Activated CD8-positive, alpha-beta T cell treated with anti-CD3 and anti-CD28 coated beads for 36 hours (primary cell): Measurements from ENCODE around the gene MLLT1. TPM values are rescaled to one million over a fixed set of nuclear protein-coding genes. Genes with fewer than 3 reads are reported as not detected.

Experiments used
- ATAC-seq: fragments of 200-7000 bp; cut with Tn5 transposase; one replicate; pipeline ENCODE4 v1.10.0; 2021; ENCODE audit warnings: mild to moderate bottlenecking, moderate library complexity
- CTCF ChIA-PET: fragments of 350-600 bp; sonication (Branson Sonifier 250); formaldehyde crosslinking; loops from one replicate; lab custom pipeline; 2021; ENCODE audit warnings: antibody characterized with exemption; lab: Charles Lee
- POLR2A ChIA-PET: fragments of 350-600 bp; sonication (Branson Sonifier 250); formaldehyde crosslinking; loops from one replicate; lab custom pipeline; 2021; ENCODE audit warnings: antibody characterized with exemption; lab: Charles Lee
- DNase-seq: peaks from one replicate; pipeline ENCODE4 v3.0.0-alpha.2; 2020
- H3K27ac Mint-ChIP-seq: one replicate; pipeline ENCODE4 v1.8.0; 2021; ENCODE audit warnings: mild to moderate bottlenecking, mixed read lengths
- H3K27me3 Mint-ChIP-seq: one replicate; pipeline ENCODE4 v1.8.0; 2021; ENCODE audit warnings: mixed read lengths
- H3K36me3 Mint-ChIP-seq: one replicate; pipeline ENCODE4 v1.8.0; 2021; ENCODE audit warnings: low read depth, mixed read lengths
- H3K4me1 Mint-ChIP-seq: one replicate; pipeline ENCODE4 v1.8.0; 2021; ENCODE audit warnings: low read depth, mixed read lengths
- H3K4me3 Mint-ChIP-seq: one replicate; pipeline ENCODE4 v1.8.0; 2021; ENCODE audit warnings: mild to moderate bottlenecking, moderate library complexity, mixed read lengths
- H3K9me3 Mint-ChIP-seq: one replicate; pipeline ENCODE4 v1.8.0; 2021; ENCODE audit warnings: mixed read lengths
- CTCF ChIP-seq: fragments of 200-600 bp; IDR thresholded peaks from one replicate; pipeline ENCODE4 v1.8.0; 2022; ENCODE audit warnings: antibody characterized with exemption, mild to moderate bottlenecking
- intact Hi-C: fragments of 100-400 bp; cut with micrococcal nuclease; formaldehyde crosslinking; loops from one replicate; pipeline ENCODE4 v1.10.0; 2022
- total RNA-seq, 2 experiments: library from RNA; stranded (reverse); gene quantifications; one replicate each; pipeline ENCODE4 v1.2.3, GENCODE V29; 2021

MLLT1 gene
- total RNA-seq, 2 experiments from 2014 or later = 41.4 to 44.6 TPM

DNA sequence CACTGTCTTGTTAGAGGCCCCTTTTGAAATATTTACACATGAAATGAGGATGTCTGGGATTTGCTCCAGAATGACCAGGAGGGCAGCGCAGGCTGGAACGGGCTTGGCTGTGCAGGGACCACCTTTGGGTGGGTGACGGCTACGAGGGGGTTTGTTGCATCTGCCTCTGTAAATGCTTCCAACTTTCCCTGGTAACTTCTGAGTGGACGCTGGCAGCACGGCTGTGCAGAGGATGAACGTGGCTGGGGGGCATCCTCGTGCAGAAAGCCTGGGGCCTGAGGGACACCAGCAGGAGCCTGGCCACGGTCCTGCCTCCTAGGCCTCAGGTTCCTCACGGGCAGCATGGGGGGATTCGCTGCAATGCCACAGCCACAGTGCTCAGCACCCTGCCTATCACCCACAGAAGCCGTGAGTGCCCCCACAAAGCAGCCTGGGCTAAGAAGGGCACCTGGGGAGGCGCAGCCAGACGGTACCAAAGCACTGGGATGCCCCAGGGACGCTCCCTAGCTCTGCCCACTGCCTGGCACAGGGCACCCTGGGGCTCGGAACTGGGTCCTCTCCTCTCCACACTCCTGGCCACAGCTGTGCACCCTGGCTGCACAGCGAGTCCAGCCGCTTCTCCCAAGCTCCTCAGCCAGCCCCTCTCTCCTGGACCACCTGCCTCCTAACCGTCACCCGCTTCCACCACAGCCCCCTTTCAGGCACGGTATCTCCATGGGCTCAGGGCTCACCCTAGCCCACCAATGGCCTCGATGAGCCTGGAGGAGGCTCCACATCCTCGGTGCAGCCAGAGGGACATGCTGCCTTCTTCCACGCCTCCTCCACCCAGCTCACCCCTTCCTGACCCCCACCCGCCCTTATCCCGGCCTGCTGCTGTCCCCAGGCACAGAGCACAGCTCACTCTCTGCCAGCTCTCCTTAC is 44.5 kb downstream of the MLLT1 start:
- Mint-ChIP-seq H3K27me3 (no peaks in the 10 kb centered on the region), H3K9me3 (no peaks in the 10 kb centered on the region), H3K4me1 (peaks cover 47% of the 10 kb centered on the region), H3K27ac (no peak overlapping the region), H3K4me3 (no peak overlapping the region), H3K36me3 (peaks cover 6% of the 10 kb centered on the region)
- CTCF ChIA-PET = no interaction called here
- no peak for DNase-seq
- no peak for ATAC-seq
- POLR2A ChIA-PET = interaction anchor here (0.6 kb wide), 1 partner anchor 657 kb away, joined by 3 read pairs; no protein-coding TSS in a partner anchor
- intact Hi-C loops = no loop called here
- no peak for TF ChIP-seq CTCF

- DNase-seq (no peak), ATAC-seq (no peak)
- ChIA-PET POLR2A (no interaction called here), CTCF (interaction anchor here (1.1 kb wide), 1 partner anchor 66 kb away, joined by 5 read pairs; no protein-coding TSS in a partner anchor)
- Mint-ChIP-seq H3K4me1 (peaks cover 44% of the 10 kb centered on the region), H3K36me3 (peaks cover 7% of the 10 kb centered on the region), H3K9me3 (no peaks in the 10 kb centered on the region), H3K27ac (no peak overlapping the region), H3K27me3 (no peaks in the 10 kb centered on the region), H3K4me3 (no peak overlapping the region)
- intact Hi-C loops = no loop called here
- no peak for TF ChIP-seq CTCF
Observed at GRCh38 chr19:6234527-6234926, 45.2 kb downstream of the MLLT1 start.

DNA sequence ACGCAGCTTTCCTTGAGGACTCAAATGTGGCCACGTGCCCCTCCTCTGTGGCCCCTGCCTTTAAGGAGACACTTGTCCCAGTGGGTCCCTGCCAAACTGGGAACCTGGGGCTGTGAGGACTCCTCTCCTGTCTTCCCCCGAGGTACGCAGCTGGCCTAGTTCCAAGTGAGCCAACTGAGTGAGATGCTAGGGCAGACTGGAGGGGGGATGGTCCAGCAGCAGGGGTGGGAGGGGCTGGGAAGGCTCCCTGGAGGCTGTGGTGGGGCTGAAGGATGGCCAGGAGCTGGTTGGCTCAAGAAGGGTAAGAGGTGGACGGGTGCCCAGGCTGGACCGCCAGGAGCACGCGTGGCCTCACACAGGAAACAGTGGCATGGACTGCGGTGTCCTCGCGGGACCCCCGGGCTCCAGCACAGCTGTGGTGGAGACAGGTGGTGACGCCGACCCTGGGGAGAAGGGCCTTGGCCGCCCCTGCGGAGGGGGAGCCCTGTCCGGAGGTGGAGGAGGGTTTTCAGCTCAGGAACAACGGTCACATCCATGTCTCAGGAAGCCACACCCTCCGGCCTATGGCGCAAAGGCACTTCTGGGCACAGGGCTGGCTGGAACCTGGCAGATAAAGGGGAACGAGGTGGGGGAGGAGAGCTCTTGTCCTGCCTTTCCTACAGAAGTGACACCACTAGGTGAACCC is 45.8 kb downstream of the MLLT1 start:
- POLR2A ChIA-PET = no interaction called here
- no peak for DNase-seq
- Mint-ChIP-seq H3K36me3 (peaks cover 8% of the 10 kb centered on the region), H3K4me1 (peaks cover 40% of the 10 kb centered on the region), H3K4me3 (no peak overlapping the region), H3K27ac (no peak overlapping the region), H3K27me3 (no peaks in the 10 kb centered on the region), H3K9me3 (no peaks in the 10 kb centered on the region)
- TF ChIP-seq CTCF = no peak
- ATAC-seq = no peak
- CTCF ChIA-PET = interaction anchor here (1.1 kb wide), 1 partner anchor 66 kb away, joined by 5 read pairs; no protein-coding TSS in a partner anchor
- intact Hi-C loops = no loop called here

- POLR2A ChIA-PET = no interaction called here
- ATAC-seq (no peak), DNase-seq (no peak)
- peaks cover 34% of the 10 kb centered on the region for H3K4me1 Mint-ChIP-seq
- intact Hi-C loops = no loop called here
- H3K27me3 Mint-ChIP-seq = no peaks in the 10 kb centered on the region
- peaks cover 8% of the 10 kb centered on the region for H3K36me3 Mint-ChIP-seq
- no peaks in the 10 kb centered on the region for H3K9me3 Mint-ChIP-seq
- H3K27ac Mint-ChIP-seq = no peak overlapping the region
- TF ChIP-seq CTCF = no peak
- CTCF ChIA-PET = interaction anchor here (0.8 to 1.6 kb wide), 2 partner anchors 10 to 15 kb away, joined by 3 read pairs; no protein-coding TSS in a partner anchor
- H3K4me3 Mint-ChIP-seq = no peak overlapping the region
Observed at GRCh38 chr19:6233056-6233826, 46.5 kb downstream of the MLLT1 start.
